HUES6 (cell line): ENCODE results near the gene WDR20.

Experiments used
- H3K27ac ChIP-seq: 2 replicates; pipeline ENCODE4 v1.7.0; 2013; ENCODE audit warnings: low read depth, mild to moderate bottlenecking, low read length, inconsistent platforms
- H3K27me3 ChIP-seq: 2 replicates; pipeline ENCODE4 v1.6.1; 2013; ENCODE audit warnings: low read length; ENCODE audit not compliant: control insufficient read depth, insufficient read depth
- H3K36me3 ChIP-seq: 2 replicates; pipeline ENCODE4 v1.6.1; 2013; ENCODE audit warnings: low read length; ENCODE audit not compliant: control insufficient read depth, insufficient read depth
- H3K4me1 ChIP-seq: 2 replicates; pipeline ENCODE4 v1.6.1; 2013; ENCODE audit warnings: low read length; ENCODE audit not compliant: control insufficient read depth, insufficient read depth
- H3K4me3 ChIP-seq: 2 replicates; pipeline ENCODE4 v1.5.1; 2013; ENCODE audit warnings: low read depth, low read length
- H3K9ac ChIP-seq: one replicate; pipeline ENCODE4 v1.6.1; 2013; ENCODE audit warnings: mild to moderate bottlenecking, low read length
- H3K9me3 ChIP-seq: 2 replicates; pipeline ENCODE4 v1.6.1; 2013; ENCODE audit warnings: low read depth, low read length; ENCODE audit not compliant: control insufficient read depth, insufficient read depth

Gene WDR20

GRCh38 chr14:102229071-102229738, 89.5 kb downstream of the WDR20 start:
- Histone ChIP-seq H3K36me3 (no peaks in the 10 kb centered on the region), H3K27me3 (no peaks in the 10 kb centered on the region), H3K9me3 (no peaks in the 10 kb centered on the region), H3K9ac (no peak overlapping the region), H3K4me3 (no peak overlapping the region), H3K27ac (no peak overlapping the region), H3K4me1 (no peaks in the 10 kb centered on the region)

- Histone ChIP-seq H3K4me1 (peaks cover 1% of the 10 kb centered on the region; the same call in 1 of the 2 replicates), H3K4me3 (no peak overlapping the region), H3K9me3 (no peaks in the 10 kb centered on the region), H3K27ac (no peak overlapping the region), H3K9ac (no peak overlapping the region), H3K36me3 (no peaks in the 10 kb centered on the region), H3K27me3 (no peaks in the 10 kb centered on the region)
Observed at GRCh38 chr14:102229739-102230092, 90.0 kb downstream of the WDR20 start.

- Histone ChIP-seq H3K9me3 (no peaks in the 10 kb centered on the region), H3K4me1 (peaks cover 9% of the 10 kb centered on the region), H3K36me3 (no peaks in the 10 kb centered on the region), H3K27me3 (no peaks in the 10 kb centered on the region), H3K4me3 (no peak overlapping the region), H3K9ac (no peak overlapping the region), H3K27ac (no peak overlapping the region)
Observed at GRCh38 chr14:102230481-102231210, 90.9 kb downstream of the WDR20 start.

- Histone ChIP-seq H3K4me3 (no peak overlapping the region), H3K27ac (no peak overlapping the region), H3K27me3 (no peaks in the 10 kb centered on the region), H3K9me3 (no peaks in the 10 kb centered on the region), H3K4me1 (peaks cover 16% of the 10 kb centered on the region), H3K36me3 (no peaks in the 10 kb centered on the region), H3K9ac (no peak overlapping the region)
Observed at GRCh38 chr14:102231476-102232347, 92.0 kb downstream of the WDR20 start.

GRCh38 chr14:102232348-102232625, 92.6 kb downstream of the WDR20 start:
- no peaks in the 10 kb centered on the region for H3K27me3 ChIP-seq
- H3K9ac ChIP-seq = no peak overlapping the region
- H3K4me1 ChIP-seq = peaks cover 16% of the 10 kb centered on the region
- H3K4me3 ChIP-seq = no peak overlapping the region
- no peak overlapping the region for H3K27ac ChIP-seq
- H3K36me3 ChIP-seq = no peaks in the 10 kb centered on the region
- H3K9me3 ChIP-seq = no peaks in the 10 kb centered on the region

- Histone ChIP-seq H3K36me3 (no peaks in the 10 kb centered on the region), H3K4me3 (no peak overlapping the region), H3K4me1 (peaks cover 16% of the 10 kb centered on the region), H3K27me3 (no peaks in the 10 kb centered on the region), H3K9me3 (no peaks in the 10 kb centered on the region), H3K27ac (no peak overlapping the region), H3K9ac (no peak overlapping the region)
Observed at GRCh38 chr14:102233081-102233480, 93.4 kb downstream of the WDR20 start.

- Histone ChIP-seq H3K9me3 (no peaks in the 10 kb centered on the region), H3K9ac (no peak overlapping the region), H3K27me3 (no peaks in the 10 kb centered on the region), H3K4me1 (peaks cover 24% of the 10 kb centered on the region), H3K27ac (no peak overlapping the region), H3K4me3 (no peak overlapping the region), H3K36me3 (no peaks in the 10 kb centered on the region)
Observed at GRCh38 chr14:102234331-102235264, 94.9 kb downstream of the WDR20 start.

- no peak overlapping the region for H3K9ac ChIP-seq
Observed at GRCh38 chr14:102235275-102235897, 95.7 kb downstream of the WDR20 start.

GRCh38 chr14:102236026-102236425, 96.3 kb downstream of the WDR20 start:
- no peak overlapping the region for H3K4me3 ChIP-seq
- H3K36me3 ChIP-seq = no peaks in the 10 kb centered on the region
- peaks cover 24% of the 10 kb centered on the region for H3K4me1 ChIP-seq
- H3K9ac ChIP-seq = no peak overlapping the region
- peaks cover 7% of the 10 kb centered on the region; the same call in 1 of the 2 replicates for H3K9me3 ChIP-seq
- H3K27me3 ChIP-seq = no peaks in the 10 kb centered on the region
- H3K27ac ChIP-seq = no peak overlapping the region

More at GRCh38 chr14:102235275-102235897, 95.7 kb downstream of the WDR20 start:
- Histone ChIP-seq H3K4me1 (peaks cover 24% of the 10 kb centered on the region), H3K36me3 (no peaks in the 10 kb centered on the region), H3K27ac (no peak overlapping the region), H3K4me3 (no peak overlapping the region), H3K9me3 (0 out of 2 replicates have a peak, but pooled peaks cover under 1% of the 10 kb centered on the region), H3K27me3 (no peaks in the 10 kb centered on the region)

GRCh38 chr14:102238131-102238530, 98.4 kb downstream of the WDR20 start:
- H3K36me3 ChIP-seq = no peaks in the 10 kb centered on the region; the same call in 1 of the 2 replicates
- no peak overlapping the region for H3K4me3 ChIP-seq
- no peak overlapping the region for H3K9ac ChIP-seq
- H3K4me1 ChIP-seq = peaks cover 24% of the 10 kb centered on the region
- no peak overlapping the region for H3K27ac ChIP-seq
- H3K9me3 ChIP-seq = peaks cover 14% of the 10 kb centered on the region; the same call in 1 of the 2 replicates
- H3K27me3 ChIP-seq = no peaks in the 10 kb centered on the region
